ENCODE measurements around the gene AMN.

Gene AMN

DNA sequence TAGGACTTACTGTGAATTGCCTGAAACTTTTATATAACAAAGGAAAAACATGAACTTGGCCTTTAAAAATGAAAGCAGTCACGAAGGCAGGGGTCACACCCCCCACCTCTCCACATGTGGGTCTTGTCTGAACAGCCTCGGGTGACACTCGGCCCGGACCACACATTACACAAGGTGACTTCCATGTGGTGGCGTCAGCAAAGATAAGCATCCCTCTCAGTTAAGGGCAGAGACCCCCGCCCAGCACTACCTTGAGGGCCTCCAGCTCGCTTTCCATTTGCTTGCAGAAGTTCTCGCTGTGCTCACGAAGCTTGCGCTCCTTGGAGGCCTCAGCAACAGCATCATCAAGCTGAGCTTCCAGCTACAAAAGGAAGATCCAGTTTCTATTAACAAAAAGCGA is 47.4 kb downstream of the AMN start:
- no peak for DNase-seq

DNA sequence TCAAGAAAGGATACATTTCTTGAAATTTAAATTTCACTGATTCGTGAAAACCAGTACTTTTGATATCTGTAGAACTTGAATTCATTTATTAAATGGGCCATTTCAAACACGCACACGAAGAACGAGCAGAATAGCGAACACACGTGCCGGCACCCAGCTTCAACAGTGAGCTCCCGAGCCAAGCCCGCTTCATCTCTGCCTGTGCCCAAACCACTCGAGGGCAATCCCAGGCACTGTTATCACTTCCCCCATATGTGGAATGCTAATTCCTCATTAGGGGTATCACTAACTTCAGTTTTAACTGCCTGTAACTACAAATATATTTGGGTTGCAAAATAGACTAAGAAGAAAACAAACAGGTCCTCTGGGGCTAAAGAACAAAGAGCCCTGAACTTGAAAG is 48.0 kb downstream of the AMN start:
- no peak for DNase-seq

DNA sequence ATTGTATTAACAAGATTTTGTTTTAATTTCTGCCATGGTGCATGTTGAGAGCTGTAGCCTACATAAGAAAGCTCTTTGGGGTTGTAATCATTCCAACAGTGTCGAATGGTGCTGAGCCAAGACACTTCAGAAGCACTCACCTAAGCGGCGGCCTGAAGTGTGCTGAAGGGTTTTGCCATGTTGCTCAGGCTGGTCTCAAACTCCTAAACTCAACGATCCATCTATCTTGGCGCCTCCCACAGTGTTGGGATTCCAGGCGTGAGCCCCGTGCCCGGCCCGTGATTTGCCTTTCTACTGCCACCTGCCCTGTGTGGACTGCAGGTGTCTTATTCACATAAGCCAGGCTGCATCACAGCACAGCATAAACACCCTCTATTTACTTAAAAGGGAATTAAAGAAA is 48.9 kb downstream of the AMN start:
- DNase-seq, result no peak

DNA sequence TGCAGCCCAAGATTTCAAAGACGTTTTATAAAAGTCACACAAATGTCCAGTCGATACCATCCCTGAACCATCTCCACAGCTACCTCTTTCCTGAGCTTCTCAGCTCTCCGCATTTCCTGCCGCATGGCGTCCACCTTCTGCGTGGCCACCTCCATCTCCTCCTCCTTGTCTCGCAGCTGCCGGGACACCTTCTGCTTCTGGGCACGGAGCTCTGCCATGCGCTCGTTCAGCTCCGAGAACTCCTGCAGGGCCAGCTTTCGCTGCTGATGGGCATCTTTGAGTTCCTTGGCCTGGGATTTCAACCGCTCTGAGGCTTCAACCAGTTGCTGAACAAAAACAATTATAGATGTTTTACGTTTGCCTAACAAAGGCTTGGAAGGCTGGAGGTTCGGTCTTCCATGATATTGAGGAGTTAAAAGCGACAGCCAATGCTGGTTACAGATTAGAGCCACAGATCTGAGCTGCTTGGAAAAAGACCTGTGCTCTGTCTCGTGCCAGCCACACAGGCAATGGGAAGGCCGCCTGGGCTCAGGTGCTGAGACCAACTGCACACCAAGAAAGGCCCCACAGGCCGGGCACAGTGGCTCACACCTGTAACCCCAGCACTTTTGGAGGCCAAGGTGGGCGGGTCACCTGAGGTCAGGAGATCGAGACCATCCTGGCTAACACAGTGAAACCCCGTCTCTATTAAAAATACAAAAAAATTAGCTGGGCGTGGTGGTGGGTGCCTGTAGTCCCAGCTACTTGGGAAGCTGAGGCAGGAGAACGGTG is 49.6 kb downstream of the AMN start:
- DNase-seq, result no peak

DNA sequence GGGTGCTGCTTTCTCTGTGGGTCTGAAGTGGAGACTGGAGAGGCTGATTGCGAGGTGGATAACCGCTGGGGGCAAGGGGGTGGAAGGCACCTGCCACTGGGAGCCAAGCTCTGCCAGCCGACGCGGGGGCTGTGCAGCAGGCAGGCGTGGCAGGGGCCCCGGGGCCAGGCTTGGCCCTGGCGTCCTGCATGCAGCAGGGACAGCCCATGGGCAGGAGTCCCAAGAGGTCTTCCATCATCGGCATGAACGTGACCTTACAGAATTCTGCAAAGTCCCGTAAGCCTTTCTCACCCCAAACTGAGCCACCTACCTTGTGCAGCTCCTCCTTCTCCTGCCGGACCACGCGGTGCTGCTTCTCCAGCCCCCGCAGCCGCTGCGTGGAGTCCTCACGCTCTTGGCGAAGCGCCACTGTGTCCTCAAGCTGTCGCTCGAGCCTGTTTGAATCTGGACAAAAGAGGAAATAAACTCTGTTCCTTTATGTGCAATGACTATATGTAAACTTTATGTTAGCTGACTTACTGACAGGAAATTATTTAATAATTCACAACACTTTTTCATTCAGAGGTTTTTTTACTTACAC is 51.3 kb downstream of the AMN start:
- DNase-seq, result no peak

DNA sequence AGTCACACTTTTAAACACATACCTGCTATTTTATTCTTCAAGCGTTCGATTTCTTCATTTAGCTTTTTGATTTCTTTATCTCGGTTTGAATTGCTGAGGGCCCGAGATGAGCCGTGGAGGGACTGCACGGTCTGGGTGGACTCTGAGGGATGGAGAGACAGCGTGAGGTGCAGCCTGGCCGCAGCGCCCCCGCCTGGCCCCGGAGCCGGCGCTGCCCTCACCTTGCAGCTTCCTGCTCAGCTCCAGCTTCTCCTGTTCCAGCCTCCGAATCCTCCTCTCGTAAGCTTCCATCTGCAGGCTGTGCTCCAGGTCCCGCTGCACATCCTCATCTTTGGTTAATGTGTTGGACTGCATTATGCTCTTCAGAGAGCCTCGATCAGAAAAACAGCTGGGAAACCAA is 53.2 kb downstream of the AMN start:
- no peak for DNase-seq

DNA sequence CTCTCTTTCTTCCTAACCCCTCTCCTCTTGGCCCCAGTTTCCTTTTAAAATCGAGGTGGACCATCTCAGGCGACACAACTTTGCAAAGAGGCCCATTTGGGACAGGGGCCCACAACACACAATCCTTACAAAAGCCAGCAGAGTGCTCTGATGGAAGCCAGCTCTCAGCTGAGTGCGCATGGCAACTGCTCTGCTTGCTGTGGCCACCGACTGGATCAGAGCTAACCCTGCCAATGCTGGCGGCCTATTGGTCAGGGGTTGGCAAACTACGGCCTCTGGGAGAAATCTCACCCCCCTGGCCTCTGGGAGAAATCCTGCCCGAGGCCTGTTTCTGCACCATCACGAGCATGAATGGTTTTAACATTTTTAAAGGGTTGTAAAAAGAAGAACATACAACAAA is 55.0 kb downstream of the AMN start:
- DNase-seq, result no peak

DNA sequence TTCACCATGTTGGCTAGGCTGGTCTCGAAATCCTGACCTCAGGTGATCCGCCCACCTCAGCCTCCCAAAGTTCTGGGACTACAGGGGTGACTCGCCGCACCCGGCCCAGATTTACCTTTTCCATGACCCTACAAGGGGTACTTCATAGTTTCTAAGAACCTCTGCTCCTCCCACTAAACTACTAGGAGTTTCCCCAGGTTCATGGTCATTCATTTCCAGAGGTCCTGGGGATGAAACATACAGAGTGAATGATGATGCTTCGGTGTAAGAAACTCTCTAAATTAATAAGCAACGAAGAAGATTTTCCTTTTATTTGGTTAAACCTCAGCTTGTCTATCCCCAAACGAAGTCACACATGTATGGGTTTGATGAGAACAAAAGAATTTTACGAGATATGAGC is 56.9 kb downstream of the AMN start:
- DNase-seq, result no peak

DNA sequence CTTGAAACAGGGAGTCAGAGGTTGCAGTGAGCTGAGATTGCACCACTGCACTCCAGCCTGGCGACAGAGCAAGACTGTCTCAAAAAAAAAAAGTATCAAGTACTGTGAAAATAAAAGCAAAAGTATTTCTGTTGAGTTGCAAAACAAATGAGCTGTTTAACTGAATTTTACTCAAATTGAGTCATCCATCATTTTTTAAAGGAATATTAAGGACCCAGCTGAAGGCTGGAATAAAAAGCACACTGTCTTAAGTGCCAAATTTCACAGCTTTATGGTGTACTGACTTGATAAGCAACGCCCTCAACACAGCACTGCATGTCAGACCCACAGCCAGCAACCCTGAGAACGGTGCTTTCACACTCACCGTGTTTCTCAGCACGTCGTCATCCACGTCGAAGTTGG is 57.9 kb downstream of the AMN start:
- DNase-seq, result no peak
